ENCODE results near the gene KRTAP10-2. TPM values are rescaled to one million over a fixed set of nuclear protein-coding genes. Genes with fewer than 3 reads are reported as not detected.

Gene KRTAP10-2
- total and polyA plus RNA-seq, 2 experiments from 2014 or later: 0.24 TPM; not detected in 1

DNA sequence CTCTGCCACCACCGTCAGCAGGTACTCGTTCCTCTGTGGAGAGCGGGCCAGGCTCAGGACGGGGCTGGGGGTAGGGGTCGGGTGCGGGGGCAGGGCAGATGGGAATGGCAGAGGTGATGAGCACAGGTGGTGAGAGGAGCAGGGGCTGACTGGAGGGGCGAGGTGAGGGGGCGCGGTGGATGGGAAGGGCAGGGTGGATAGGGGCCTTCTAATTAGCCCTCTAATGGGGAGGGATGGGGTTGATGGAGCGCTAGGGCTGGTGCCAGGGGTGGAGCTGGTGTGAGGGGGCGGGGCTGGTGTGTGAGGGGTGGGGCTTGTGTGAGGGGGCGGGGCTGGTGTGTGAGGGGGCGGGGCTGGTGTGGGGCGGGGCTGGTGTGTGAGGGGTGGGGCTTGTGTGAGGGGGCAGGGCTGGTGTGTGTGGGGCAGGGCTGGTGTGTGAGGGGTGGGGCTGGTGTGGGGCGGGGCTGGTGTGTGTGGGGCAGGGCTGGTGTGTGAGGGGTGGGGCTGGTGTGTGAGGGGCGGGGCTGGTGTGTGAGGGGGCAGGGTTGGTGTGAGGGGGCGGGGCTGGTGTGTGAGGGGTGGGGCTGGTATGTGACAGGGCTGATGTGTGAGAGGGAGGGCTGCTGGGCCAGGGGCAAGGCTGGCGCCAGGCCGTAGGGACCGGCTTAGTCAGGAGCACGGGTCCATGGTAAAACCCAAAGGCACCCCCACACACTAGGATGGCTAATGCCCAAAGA, 17.2 kb downstream of the KRTAP10-2 start (continued):
- TF ChIP-seq ZNF462 (CRISPR knock-in tag; IDR thresholded peaks at IDR 0.05) (no peak), EZH2 (IDR thresholded peaks at IDR 0.05; ENCODE audit: low read depth, unreplicated experiment) (no peak), JUNB (IDR thresholded peaks at IDR 0.05; ENCODE audit: unreplicated experiment) (no peak)

- H3K36me3 ChIP-seq (ENCODE audit: insufficient read depth): no peaks in the 10 kb centered on the region
- no peaks in the 10 kb centered on the region for H4K20me1 ChIP-seq (replicated peaks; ENCODE audit: insufficient read depth)
- H3K4me1 ChIP-seq (ENCODE audit: insufficient read depth): no peaks in the 10 kb centered on the region
- ATAC-seq (peak; percentile 19), DNase-seq (ENCODE audit: low spot score) (no peak)
- no peak overlapping the region; the same call in 1 of the 2 replicates for H3K27ac Mint-ChIP-seq
- no peaks in the 10 kb centered on the region for H3K9me2 ChIP-seq (ENCODE audit: insufficient read depth)
- H3K36me3 Mint-ChIP-seq (ENCODE audit: low read depth): no peaks in the 10 kb centered on the region
- peaks cover 6% of the 10 kb centered on the region for H3K27me3 Mint-ChIP-seq (ENCODE audit: insufficient read depth, low read depth, poor library complexity)
- H3K27me3 ChIP-seq (ENCODE audit: insufficient read depth): no peaks in the 10 kb centered on the region
- H2AFZ ChIP-seq: no peak overlapping the region
- no peaks in the 10 kb centered on the region for H3F3A ChIP-seq (replicated peaks; ENCODE audit: low read depth)
- no peak overlapping the region for H3K4me3 Mint-ChIP-seq
- H3K79me2 ChIP-seq (replicated peaks; ENCODE audit: insufficient read depth): no peaks in the 10 kb centered on the region
- H3K4me1 Mint-ChIP-seq: peaks cover 3% of the 10 kb centered on the region; the same call in 2 of the 3 replicates
- TF ChIP-seq STAT1 (IDR thresholded peaks at IDR 0.05; ENCODE audit: unreplicated experiment) (no peak), NANOG (IDR thresholded peaks at IDR 0.05; ENCODE audit: borderline replicate concordance) (no peak), EZH2 (IDR thresholded peaks at IDR 0.05; ENCODE audit: low read depth, unreplicated experiment) (no peak)
- TF ChIP-seq, protein P1, sequence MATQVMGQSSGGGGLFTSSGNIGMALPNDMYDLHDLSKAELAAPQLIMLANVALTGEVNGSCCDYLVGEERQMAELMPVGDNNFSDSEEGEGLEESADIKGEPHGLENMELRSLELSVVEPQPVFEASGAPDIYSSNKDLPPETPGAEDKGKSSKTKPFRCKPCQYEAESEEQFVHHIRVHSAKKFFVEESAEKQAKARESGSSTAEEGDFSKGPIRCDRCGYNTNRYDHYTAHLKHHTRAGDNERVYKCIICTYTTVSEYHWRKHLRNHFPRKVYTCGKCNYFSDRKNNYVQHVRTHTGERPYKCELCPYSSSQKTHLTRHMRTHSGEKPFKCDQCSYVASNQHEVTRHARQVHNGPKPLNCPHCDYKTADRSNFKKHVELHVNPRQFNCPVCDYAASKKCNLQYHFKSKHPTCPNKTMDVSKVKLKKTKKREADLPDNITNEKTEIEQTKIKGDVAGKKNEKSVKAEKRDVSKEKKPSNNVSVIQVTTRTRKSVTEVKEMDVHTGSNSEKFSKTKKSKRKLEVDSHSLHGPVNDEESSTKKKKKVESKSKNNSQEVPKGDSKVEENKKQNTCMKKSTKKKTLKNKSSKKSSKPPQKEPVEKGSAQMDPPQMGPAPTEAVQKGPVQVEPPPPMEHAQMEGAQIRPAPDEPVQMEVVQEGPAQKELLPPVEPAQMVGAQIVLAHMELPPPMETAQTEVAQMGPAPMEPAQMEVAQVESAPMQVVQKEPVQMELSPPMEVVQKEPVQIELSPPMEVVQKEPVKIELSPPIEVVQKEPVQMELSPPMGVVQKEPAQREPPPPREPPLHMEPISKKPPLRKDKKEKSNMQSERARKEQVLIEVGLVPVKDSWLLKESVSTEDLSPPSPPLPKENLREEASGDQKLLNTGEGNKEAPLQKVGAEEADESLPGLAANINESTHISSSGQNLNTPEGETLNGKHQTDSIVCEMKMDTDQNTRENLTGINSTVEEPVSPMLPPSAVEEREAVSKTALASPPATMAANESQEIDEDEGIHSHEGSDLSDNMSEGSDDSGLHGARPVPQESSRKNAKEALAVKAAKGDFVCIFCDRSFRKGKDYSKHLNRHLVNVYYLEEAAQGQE (IDR thresholded peaks at IDR 0.05; ENCODE audit: unreplicated experiment): no peak
- peaks cover 4% of the 10 kb centered on the region; the same call in 1 of the 3 replicates for H3K9me3 Mint-ChIP-seq
- H3K4me2 ChIP-seq: no peak overlapping the region
- H3K4me3 ChIP-seq: no peak overlapping the region
- no peak overlapping the region for H3K27ac ChIP-seq (ENCODE audit: low read depth)
Measured at GRCh38 chr21:44533121-44533890, 18.0 kb downstream of the KRTAP10-2 start.

Data from GM23338 (cell line).